ENCODE results near the gene RHOH.

- TF ChIP-seq CTCF (conservative IDR thresholded peaks at IDR 0.05) (no peak), EZH2 (IDR thresholded peaks at IDR 0.05; ENCODE audit: low read depth) (no peak)
These were observed 32.4 kb upstream of the RHOH start for GRCh38 chr4:40164459-40164858.

Measured in PC-9 (cell line).